ENCODE results near the gene DEFB119. TPM values are rescaled to one million over a fixed set of nuclear protein-coding genes. Genes with fewer than 3 reads are reported as not detected.

Gene DEFB119
- total RNA-seq, 4 donors from 2014 or later = not detected

GRCh38 chr20:31330893-31331292, 59.5 kb downstream of the DEFB119 start:
- no peak for TF ChIP-seq POLR2A (IDR thresholded peaks at IDR 0.05)
- no peak for TF ChIP-seq POLR2AphosphoS5 (IDR thresholded peaks at IDR 0.05)
- no peak for TF ChIP-seq CTCF (IDR thresholded peaks at IDR 0.05)
- no peak for TF ChIP-seq EP300 (IDR thresholded peaks at IDR 0.05; ENCODE audit: low read depth)
- no peak for DNase-seq
- in situ Hi-C loops (cut with MboI; ENCODE audit: low pct_ligation_motif_present in 1 of 4, low pct_unique_long_range_greater_than_20kb in 1 of 4, low sequenced_read_pairs in 3 of 4) (no loop called here), intact Hi-C loops (cut with DNase I; ENCODE audit: low total_unique reads) (no loop called here)
- H3K36me3 ChIP-seq = no peaks in the 10 kb centered on the region
- no peaks in the 10 kb centered on the region for H3K9me3 ChIP-seq
- H3K4me3 ChIP-seq = no peak overlapping the region
- no peak overlapping the region for H3K27ac ChIP-seq
- no peaks in the 10 kb centered on the region for H3K4me1 ChIP-seq
- no peaks in the 10 kb centered on the region for H3K27me3 ChIP-seq

Small RNA genes within 50 kb of the gene (small RNA-seq; reads per million reads assigned to genes)
- gene DEFB117 (0 reads per million in 4 donors), gene RF00561 (0 reads per million in 4 donors), gene RNA5SP480 (0 reads per million in 4 donors)

Other genes starting within 250 kb of the DEFB119 start
- gene DEFB115, start 132.9 kb downstream of the DEFB119 start, total RNA-seq = not detected
- gene DEFB116, start 82.0 kb downstream of the DEFB119 start, total RNA-seq = not detected
- not detected for gene DEFB118, start 22.0 kb downstream of the DEFB119 start, total RNA-seq
- not detected for gene DEFB121, start 15.6 kb upstream of the DEFB119 start, total RNA-seq
- gene DEFB123, start 50.0 kb upstream of the DEFB119 start, total RNA-seq = not detected
- not detected for gene DEFB124, start 84.5 kb upstream of the DEFB119 start, total RNA-seq
- 1 to 10 TPM in 2 of 4 donors, under 1 TPM in 1, not detected in 1; 0.80 to 1.8 (median 1.3) TPM for gene REM1, start 84.7 kb upstream of the DEFB119 start, total RNA-seq
- 10 to 100 TPM; 38.4 to 86.0 (median 63.4) TPM for gene HM13, start 123.9 kb upstream of the DEFB119 start, total RNA-seq
- gene ID1, start 214.7 kb upstream of the DEFB119 start, total RNA-seq = 1,000 to 10,000 TPM in 1 of 4 donors, 100 to 1,000 TPM in 3; 516 to 1,015 (median 933) TPM
- gene COX4I2, start 247.3 kb upstream of the DEFB119 start, total RNA-seq = not detected

Measured in transverse colon (tissue), 4 donors.